GM23338 (cell line): ENCODE data around the gene STPG4. TPM values are rescaled to one million over a fixed set of nuclear protein-coding genes. Genes with fewer than 3 reads are reported as not detected.

Experiments
- ATAC-seq: fragments of 200-7000 bp; cut with Tn5 transposase; 3 replicates; pipeline ENCODE4 v1.9.1; 2020
- DNase-seq: peaks from one replicate; pipeline ENCODE4 v3.0.0-alpha.2; 2015; ENCODE audit warnings: low spot score
- H2AFZ ChIP-seq: fragments of 200-600 bp; sonication (generic); 2 replicates; pipeline ENCODE4 v1.8.0; 2016; ENCODE audit warnings: antibody characterized with exemption, mild to moderate bottlenecking, moderate library complexity
- H3F3A ChIP-seq: fragments of 200-600 bp; sonication (generic); replicated peaks from 2 replicates; pipeline ENCODE4 v1.8.0; 2017; ENCODE audit warnings: antibody characterized with exemption, mixed run types, low read depth
- H3K27ac ChIP-seq: fragments of 200-600 bp; sonication (generic); 2 replicates; pipeline ENCODE4 v1.6.1; 2016; ENCODE audit warnings: low read depth
- H3K27me3 ChIP-seq: fragments of 200-600 bp; sonication (generic); 2 replicates; pipeline ENCODE4 v1.8.0; 2016; ENCODE audit warnings: mild to moderate bottlenecking, mixed run types, moderate library complexity; ENCODE audit not compliant: insufficient read depth
- H3K36me3 ChIP-seq: fragments of 200-600 bp; sonication (generic); 2 replicates; pipeline ENCODE4 v1.8.0; 2016; ENCODE audit warnings: mild to moderate bottlenecking; ENCODE audit not compliant: insufficient read depth
- H3K4me1 ChIP-seq: fragments of 200-600 bp; sonication (generic); 2 replicates; pipeline ENCODE4 v1.8.0; 2016; ENCODE audit warnings: mild to moderate bottlenecking, moderate library complexity; ENCODE audit not compliant: insufficient read depth
- H3K4me2 ChIP-seq: fragments of 200-600 bp; sonication (generic); 2 replicates; pipeline ENCODE4 v1.7.1; 2017; ENCODE audit warnings: mixed run types
- H3K4me3 ChIP-seq: fragments of 200-600 bp; sonication (generic); 2 replicates; pipeline ENCODE4 v1.6.1; 2016; ENCODE audit warnings: mixed run types
- H3K79me2 ChIP-seq: fragments of 200-600 bp; sonication (generic); replicated peaks from 2 replicates; pipeline ENCODE4 v1.8.0; 2017; ENCODE audit warnings: mild to moderate bottlenecking; ENCODE audit not compliant: insufficient read depth
- H3K9me2 ChIP-seq: fragments of 200-600 bp; sonication (generic); 2 replicates; pipeline ENCODE4 v1.8.0; 2017; ENCODE audit not compliant: insufficient read depth
- H4K20me1 ChIP-seq: fragments of 200-600 bp; sonication (generic); replicated peaks from 2 replicates; pipeline ENCODE4 v1.8.0; 2017; ENCODE audit warnings: mild to moderate bottlenecking; ENCODE audit not compliant: insufficient read depth
- H3K27ac Mint-ChIP-seq: 2 replicates; pipeline ENCODE4 v1.8.0; 2020; ENCODE audit warnings: inconsistent platforms, mild to moderate bottlenecking, moderate library complexity, mixed read lengths
- H3K27me3 Mint-ChIP-seq: 3 replicates; pipeline ENCODE4 v1.8.0; 2022; ENCODE audit warnings: low read depth, mild to moderate bottlenecking, moderate library complexity, mixed read lengths, inconsistent platforms; ENCODE audit not compliant: insufficient read depth, poor library complexity
- H3K36me3 Mint-ChIP-seq: 3 replicates; pipeline ENCODE4 v1.8.0; 2021; ENCODE audit warnings: low read depth, mild to moderate bottlenecking, inconsistent platforms, moderate library complexity, mixed read lengths
- H3K4me1 Mint-ChIP-seq: 3 replicates; pipeline ENCODE4 v1.8.0; 2020; ENCODE audit warnings: mild to moderate bottlenecking, inconsistent platforms, mixed read lengths
- H3K4me3 Mint-ChIP-seq: 3 replicates; pipeline ENCODE4 v1.8.0; 2021; ENCODE audit warnings: moderate library complexity, mild to moderate bottlenecking, inconsistent platforms, mixed read lengths
- H3K9me3 Mint-ChIP-seq: 3 replicates; pipeline ENCODE4 v1.8.0; 2020; ENCODE audit warnings: moderate library complexity, mild to moderate bottlenecking, inconsistent platforms, mixed read lengths
- CREB1 ChIP-seq: fragments of 250-450 bp; sonication (Bioruptor Pico); IDR thresholded peaks from 2 replicates; pipeline ENCODE4 v1.5.0; 2020; ENCODE audit warnings: low read depth, mild to moderate bottlenecking, moderate library complexity
- EZH2 ChIP-seq: fragments of 200-600 bp; sonication (generic); IDR thresholded peaks from one replicate; pipeline ENCODE4 v1.8.0; 2017; ENCODE audit warnings: antibody characterized with exemption, mild to moderate bottlenecking, low read depth; ENCODE audit not compliant: unreplicated experiment
- EZH2phosphoT487 ChIP-seq: fragments of 200-600 bp; sonication (generic); IDR thresholded peaks from one replicate; pipeline ENCODE4 v1.8.1; 2018; ENCODE audit warnings: antibody characterized with exemption; ENCODE audit not compliant: unreplicated experiment
- JUNB ChIP-seq: IDR thresholded peaks from one replicate; pipeline ENCODE4 v1.6.1; 2016; ENCODE audit warnings: antibody characterized with exemption; ENCODE audit not compliant: unreplicated experiment
- NANOG ChIP-seq: IDR thresholded peaks from 2 replicates; pipeline ENCODE4 v1.6.1; 2016; ENCODE audit warnings: antibody characterized with exemption, borderline replicate concordance
- POLR2AphosphoS5 ChIP-seq: IDR thresholded peaks from 2 replicates; pipeline ENCODE4 v1.6.1; 2016; ENCODE audit warnings: antibody characterized with exemption, low read depth
- STAT1 ChIP-seq: IDR thresholded peaks from one replicate; pipeline ENCODE4 v1.6.1; 2016; ENCODE audit warnings: antibody characterized with exemption; ENCODE audit not compliant: unreplicated experiment
- ZNF114 ChIP-seq: fragments of 250-450 bp; sonication (Bioruptor Pico); IDR thresholded peaks from 2 replicates; pipeline ENCODE4 v1.5.0; 2020; ENCODE audit warnings: mild to moderate bottlenecking, moderate library complexity
- ZNF331 ChIP-seq: fragments of 250-450 bp; sonication (Bioruptor Pico); IDR thresholded peaks from 2 replicates; pipeline ENCODE4 v1.5.0; 2020; ENCODE audit warnings: low read depth, mild to moderate bottlenecking, moderate library complexity
- polyA plus RNA-seq: library from polyadenylated mRNA; unstranded; fragments of >200 nt; fragmentation: Nextera tagmentation; extraction: Ambion mirVana; gene quantifications from 2 replicates; pipeline ENCODE4 v1.2.1, GENCODE V29; 2016
- total RNA-seq: library from RNA; depleted of rRNA; stranded (reverse); fragments of >200 nt; shearing (Covaris generic); gene quantifications from 2 replicates; pipeline ENCODE4 v1.2.3, GENCODE V29; 2014
- TF ChIP-seq, protein P1 (sequence below): fragments of 250-450 bp; sonication (Bioruptor Pico); IDR thresholded peaks from 2 replicates; pipeline ENCODE4 v1.5.0; 2020; ENCODE audit warnings: mild to moderate bottlenecking, moderate library complexity
- TF ChIP-seq, protein P2 (sequence below): IDR thresholded peaks from one replicate; pipeline ENCODE4 v1.6.1; 2018; ENCODE audit warnings: antibody characterized with exemption; ENCODE audit not compliant: unreplicated experiment
- TF ChIP-seq, protein P3 (sequence below): IDR thresholded peaks from 2 replicates; pipeline ENCODE4 v1.6.1; 2016; ENCODE audit warnings: antibody characterized with exemption
- TF ChIP-seq, protein P4 (sequence below), 2 experiments: fragments of 200-600 bp in 1 of 2; sonication (generic) in 1 of 2; conservative IDR thresholded peaks; 2 replicates each; pipeline versions ENCODE4 v1.5.1 to v1.6.1; 2016 to 2017; ENCODE audit warnings: antibody characterized with exemption in 2 of 2, low read depth in 2 of 2, mild to moderate bottlenecking in 2 of 2, moderate library complexity in 1 of 2

Gene STPG4
- total and polyA plus RNA-seq, 2 experiments from 2014 or later = 0.28 TPM; not detected in 1

DNA sequence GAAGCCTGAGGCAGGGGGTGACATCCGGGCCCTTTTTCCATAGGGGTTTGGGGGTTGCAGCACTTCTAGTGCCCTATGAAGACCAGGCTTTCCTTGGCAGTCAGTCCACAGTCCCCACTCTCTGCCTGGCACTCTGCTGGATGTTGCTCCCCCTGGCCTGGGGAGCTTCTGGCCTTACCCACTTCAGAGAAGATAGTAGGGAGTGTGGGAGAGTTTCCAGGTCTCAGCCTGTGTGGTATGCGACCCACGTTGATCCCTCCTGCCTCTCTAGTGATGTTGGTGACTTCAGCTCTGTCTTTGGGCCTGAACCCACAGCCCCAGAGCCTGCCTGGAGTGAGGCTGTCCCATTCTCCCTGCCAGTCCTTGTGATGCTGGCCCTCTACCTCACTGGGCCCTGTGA lies 105.6 kb downstream of the STPG4 start:
- no peaks in the 10 kb centered on the region for H3F3A ChIP-seq
- TF ChIP-seq EZH2 = no peak
- TF ChIP-seq POLR2AphosphoS5 = no peak
- TF ChIP-seq ZNF114 (CRISPR knock-in tag) = no peak
- TF ChIP-seq, protein P1, sequence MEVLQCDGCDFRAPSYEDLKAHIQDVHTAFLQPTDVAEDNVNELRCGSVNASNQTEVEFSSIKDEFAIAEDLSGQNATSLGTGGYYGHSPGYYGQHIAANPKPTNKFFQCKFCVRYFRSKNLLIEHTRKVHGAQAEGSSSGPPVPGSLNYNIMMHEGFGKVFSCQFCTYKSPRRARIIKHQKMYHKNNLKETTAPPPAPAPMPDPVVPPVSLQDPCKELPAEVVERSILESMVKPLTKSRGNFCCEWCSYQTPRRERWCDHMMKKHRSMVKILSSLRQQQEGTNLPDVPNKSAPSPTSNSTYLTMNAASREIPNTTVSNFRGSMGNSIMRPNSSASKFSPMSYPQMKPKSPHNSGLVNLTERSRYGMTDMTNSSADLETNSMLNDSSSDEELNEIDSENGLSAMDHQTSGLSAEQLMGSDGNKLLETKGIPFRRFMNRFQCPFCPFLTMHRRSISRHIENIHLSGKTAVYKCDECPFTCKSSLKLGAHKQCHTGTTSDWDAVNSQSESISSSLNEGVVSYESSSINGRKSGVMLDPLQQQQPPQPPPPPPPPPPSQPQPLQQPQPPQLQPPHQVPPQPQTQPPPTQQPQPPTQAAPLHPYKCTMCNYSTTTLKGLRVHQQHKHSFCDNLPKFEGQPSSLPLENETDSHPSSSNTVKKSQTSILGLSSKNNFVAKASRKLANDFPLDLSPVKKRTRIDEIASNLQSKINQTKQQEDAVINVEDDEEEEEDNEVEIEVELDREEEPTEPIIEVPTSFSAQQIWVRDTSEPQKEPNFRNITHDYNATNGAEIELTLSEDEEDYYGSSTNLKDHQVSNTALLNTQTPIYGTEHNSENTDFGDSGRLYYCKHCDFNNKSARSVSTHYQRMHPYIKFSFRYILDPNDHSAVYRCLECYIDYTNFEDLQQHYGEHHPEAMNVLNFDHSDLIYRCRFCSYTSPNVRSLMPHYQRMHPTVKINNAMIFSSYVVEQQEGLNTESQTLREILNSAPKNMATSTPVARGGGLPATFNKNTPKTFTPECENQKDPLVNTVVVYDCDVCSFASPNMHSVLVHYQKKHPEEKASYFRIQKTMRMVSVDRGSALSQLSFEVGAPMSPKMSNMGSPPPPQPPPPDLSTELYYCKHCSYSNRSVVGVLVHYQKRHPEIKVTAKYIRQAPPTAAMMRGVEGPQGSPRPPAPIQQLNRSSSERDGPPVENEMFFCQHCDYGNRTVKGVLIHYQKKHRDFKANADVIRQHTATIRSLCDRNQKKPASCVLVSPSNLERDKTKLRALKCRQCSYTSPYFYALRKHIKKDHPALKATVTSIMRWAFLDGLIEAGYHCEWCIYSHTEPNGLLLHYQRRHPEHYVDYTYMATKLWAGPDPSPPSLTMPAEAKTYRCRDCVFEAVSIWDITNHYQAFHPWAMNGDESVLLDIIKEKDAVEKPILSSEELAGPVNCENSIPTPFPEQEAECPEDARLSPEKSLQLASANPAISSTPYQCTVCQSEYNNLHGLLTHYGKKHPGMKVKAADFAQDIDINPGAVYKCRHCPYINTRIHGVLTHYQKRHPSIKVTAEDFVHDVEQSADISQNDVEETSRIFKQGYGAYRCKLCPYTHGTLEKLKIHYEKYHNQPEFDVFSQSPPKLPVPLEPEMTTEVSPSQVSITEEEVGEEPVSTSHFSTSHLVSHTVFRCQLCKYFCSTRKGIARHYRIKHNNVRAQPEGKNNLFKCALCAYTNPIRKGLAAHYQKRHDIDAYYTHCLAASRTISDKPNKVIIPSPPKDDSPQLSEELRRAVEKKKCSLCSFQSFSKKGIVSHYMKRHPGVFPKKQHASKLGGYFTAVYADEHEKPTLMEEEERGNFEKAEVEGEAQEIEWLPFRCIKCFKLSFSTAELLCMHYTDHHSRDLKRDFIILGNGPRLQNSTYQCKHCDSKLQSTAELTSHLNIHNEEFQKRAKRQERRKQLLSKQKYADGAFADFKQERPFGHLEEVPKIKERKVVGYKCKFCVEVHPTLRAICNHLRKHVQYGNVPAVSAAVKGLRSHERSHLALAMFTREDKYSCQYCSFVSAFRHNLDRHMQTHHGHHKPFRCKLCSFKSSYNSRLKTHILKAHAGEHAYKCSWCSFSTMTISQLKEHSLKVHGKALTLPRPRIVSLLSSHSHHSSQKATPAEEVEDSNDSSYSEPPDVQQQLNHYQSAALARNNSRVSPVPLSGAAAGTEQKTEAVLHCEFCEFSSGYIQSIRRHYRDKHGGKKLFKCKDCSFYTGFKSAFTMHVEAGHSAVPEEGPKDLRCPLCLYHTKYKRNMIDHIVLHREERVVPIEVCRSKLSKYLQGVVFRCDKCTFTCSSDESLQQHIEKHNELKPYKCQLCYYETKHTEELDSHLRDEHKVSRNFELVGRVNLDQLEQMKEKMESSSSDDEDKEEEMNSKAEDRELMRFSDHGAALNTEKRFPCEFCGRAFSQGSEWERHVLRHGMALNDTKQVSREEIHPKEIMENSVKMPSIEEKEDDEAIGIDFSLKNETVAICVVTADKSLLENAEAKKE (CRISPR knock-in tag) = no peak
- TF ChIP-seq, protein P2, sequence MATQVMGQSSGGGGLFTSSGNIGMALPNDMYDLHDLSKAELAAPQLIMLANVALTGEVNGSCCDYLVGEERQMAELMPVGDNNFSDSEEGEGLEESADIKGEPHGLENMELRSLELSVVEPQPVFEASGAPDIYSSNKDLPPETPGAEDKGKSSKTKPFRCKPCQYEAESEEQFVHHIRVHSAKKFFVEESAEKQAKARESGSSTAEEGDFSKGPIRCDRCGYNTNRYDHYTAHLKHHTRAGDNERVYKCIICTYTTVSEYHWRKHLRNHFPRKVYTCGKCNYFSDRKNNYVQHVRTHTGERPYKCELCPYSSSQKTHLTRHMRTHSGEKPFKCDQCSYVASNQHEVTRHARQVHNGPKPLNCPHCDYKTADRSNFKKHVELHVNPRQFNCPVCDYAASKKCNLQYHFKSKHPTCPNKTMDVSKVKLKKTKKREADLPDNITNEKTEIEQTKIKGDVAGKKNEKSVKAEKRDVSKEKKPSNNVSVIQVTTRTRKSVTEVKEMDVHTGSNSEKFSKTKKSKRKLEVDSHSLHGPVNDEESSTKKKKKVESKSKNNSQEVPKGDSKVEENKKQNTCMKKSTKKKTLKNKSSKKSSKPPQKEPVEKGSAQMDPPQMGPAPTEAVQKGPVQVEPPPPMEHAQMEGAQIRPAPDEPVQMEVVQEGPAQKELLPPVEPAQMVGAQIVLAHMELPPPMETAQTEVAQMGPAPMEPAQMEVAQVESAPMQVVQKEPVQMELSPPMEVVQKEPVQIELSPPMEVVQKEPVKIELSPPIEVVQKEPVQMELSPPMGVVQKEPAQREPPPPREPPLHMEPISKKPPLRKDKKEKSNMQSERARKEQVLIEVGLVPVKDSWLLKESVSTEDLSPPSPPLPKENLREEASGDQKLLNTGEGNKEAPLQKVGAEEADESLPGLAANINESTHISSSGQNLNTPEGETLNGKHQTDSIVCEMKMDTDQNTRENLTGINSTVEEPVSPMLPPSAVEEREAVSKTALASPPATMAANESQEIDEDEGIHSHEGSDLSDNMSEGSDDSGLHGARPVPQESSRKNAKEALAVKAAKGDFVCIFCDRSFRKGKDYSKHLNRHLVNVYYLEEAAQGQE = no peak
- TF ChIP-seq, protein P3, sequence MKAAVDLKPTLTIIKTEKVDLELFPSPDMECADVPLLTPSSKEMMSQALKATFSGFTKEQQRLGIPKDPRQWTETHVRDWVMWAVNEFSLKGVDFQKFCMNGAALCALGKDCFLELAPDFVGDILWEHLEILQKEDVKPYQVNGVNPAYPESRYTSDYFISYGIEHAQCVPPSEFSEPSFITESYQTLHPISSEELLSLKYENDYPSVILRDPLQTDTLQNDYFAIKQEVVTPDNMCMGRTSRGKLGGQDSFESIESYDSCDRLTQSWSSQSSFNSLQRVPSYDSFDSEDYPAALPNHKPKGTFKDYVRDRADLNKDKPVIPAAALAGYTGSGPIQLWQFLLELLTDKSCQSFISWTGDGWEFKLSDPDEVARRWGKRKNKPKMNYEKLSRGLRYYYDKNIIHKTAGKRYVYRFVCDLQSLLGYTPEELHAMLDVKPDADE = no peak
- no peak for TF ChIP-seq CREB1
- TF ChIP-seq ZNF331 (CRISPR knock-in tag) = no peak
- TF ChIP-seq, protein P4, sequence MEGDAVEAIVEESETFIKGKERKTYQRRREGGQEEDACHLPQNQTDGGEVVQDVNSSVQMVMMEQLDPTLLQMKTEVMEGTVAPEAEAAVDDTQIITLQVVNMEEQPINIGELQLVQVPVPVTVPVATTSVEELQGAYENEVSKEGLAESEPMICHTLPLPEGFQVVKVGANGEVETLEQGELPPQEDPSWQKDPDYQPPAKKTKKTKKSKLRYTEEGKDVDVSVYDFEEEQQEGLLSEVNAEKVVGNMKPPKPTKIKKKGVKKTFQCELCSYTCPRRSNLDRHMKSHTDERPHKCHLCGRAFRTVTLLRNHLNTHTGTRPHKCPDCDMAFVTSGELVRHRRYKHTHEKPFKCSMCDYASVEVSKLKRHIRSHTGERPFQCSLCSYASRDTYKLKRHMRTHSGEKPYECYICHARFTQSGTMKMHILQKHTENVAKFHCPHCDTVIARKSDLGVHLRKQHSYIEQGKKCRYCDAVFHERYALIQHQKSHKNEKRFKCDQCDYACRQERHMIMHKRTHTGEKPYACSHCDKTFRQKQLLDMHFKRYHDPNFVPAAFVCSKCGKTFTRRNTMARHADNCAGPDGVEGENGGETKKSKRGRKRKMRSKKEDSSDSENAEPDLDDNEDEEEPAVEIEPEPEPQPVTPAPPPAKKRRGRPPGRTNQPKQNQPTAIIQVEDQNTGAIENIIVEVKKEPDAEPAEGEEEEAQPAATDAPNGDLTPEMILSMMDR (conservative IDR thresholded peaks at IDR 0.05; ENCODE audit: low read depth in 2 of 2) = no peak
- no peak for TF ChIP-seq JUNB
- TF ChIP-seq NANOG = no peak
- no peak for TF ChIP-seq EZH2phosphoT487
- no peak for TF ChIP-seq STAT1
- H3K9me3 Mint-ChIP-seq = no peaks in the 10 kb centered on the region
- no peak for DNase-seq
- no peaks in the 10 kb centered on the region for H3K79me2 ChIP-seq
- H3K36me3 Mint-ChIP-seq = peaks cover 7% of the 10 kb centered on the region; the same call in 2 of the 3 replicates
- no peak overlapping the region for H3K4me3 ChIP-seq
- peak overlapping the region; percentile 10; the same call in 1 of the 2 replicates for H3K27ac Mint-ChIP-seq
- H3K4me2 ChIP-seq = no peak overlapping the region
- H2AFZ ChIP-seq = no peak overlapping the region
- H3K27me3 ChIP-seq = no peaks in the 10 kb centered on the region
- H3K4me1 ChIP-seq = no peaks in the 10 kb centered on the region
- H3K36me3 ChIP-seq = no peaks in the 10 kb centered on the region
- H3K27ac ChIP-seq = no peak overlapping the region
- H3K4me1 Mint-ChIP-seq = peaks cover 13% of the 10 kb centered on the region
- peaks cover 6% of the 10 kb centered on the region for H3K27me3 Mint-ChIP-seq
- no peak overlapping the region for H3K4me3 Mint-ChIP-seq
- ATAC-seq = no peak; the same call in 2 of the 3 replicates
- H3K9me2 ChIP-seq = no peaks in the 10 kb centered on the region
- H4K20me1 ChIP-seq = no peaks in the 10 kb centered on the region
